ENCODE measurements around the gene PACRG. TPM values are rescaled to one million over a fixed set of nuclear protein-coding genes. Genes with fewer than 3 reads are reported as not detected.

The PACRG gene
- total and polyA plus RNA-seq, 2 donors (not counting 3 experiments of a cell fraction or from before 2014, with no cell fraction given): 0.08 TPM; not detected in 1

- CTCF ChIA-PET: no interaction called here
- H4K20me1 ChIP-seq (replicated peaks; ENCODE audit: control insufficient read depth, extremely low read depth, insufficient read depth, low read length): no peaks in the 10 kb centered on the region
- no peaks in the 10 kb centered on the region for H3K27me3 ChIP-seq (ENCODE audit: control insufficient read depth in 2 of 2, insufficient read depth in 2 of 2, low read length in 2 of 2)
- POLR2A ChIA-PET: no interaction called here
- no peak overlapping the region for H3K27ac ChIP-seq (ENCODE audit: insufficient read depth, low read depth, low read length)
- TF ChIP-seq MYC (IDR thresholded peaks at IDR 0.05; ENCODE audit: low read depth, low read length): no peak
- TF ChIP-seq CTCF (IDR thresholded peaks at IDR 0.05; ENCODE audit: extremely low read depth in 1 of 2, insufficient read depth in 1 of 2, low read depth in 1 of 2, low read length in 2 of 2): no peak
- no peak for TF ChIP-seq POLR2AphosphoS5 (IDR thresholded peaks at IDR 0.05; ENCODE audit: insufficient read depth, low read depth, low read length)
- no peak for TF ChIP-seq FOS (IDR thresholded peaks at IDR 0.05; ENCODE audit: borderline replicate concordance, insufficient read depth, low read length)
- TF ChIP-seq MAX (IDR thresholded peaks at IDR 0.05; ENCODE audit: insufficient read depth, insufficient read length): no peak
- TF ChIP-seq GATA2 (IDR thresholded peaks at IDR 0.05; ENCODE audit: insufficient read depth, insufficient read length, low read depth, low read length): no peak
- TF ChIP-seq EZH2 (IDR thresholded peaks at IDR 0.05; ENCODE audit: borderline replicate concordance, low read depth, low read length, severe bottlenecking): no peak
- TF ChIP-seq POLR2A (IDR thresholded peaks at IDR 0.05; ENCODE audit: low read depth, low read length): no peak
- H3K79me2 ChIP-seq (ENCODE audit: control insufficient read depth, insufficient read depth, low read length): no peaks in the 10 kb centered on the region
- BruUV-seq (replicated peaks): no TSS peak
- DNase-seq (ENCODE audit: low read depth, low spot score): no peak
- no peaks in the 10 kb centered on the region for H3K9me3 ChIP-seq (replicated peaks; ENCODE audit: control insufficient read depth, insufficient read depth, low read length)
- H3K9me1 ChIP-seq (replicated peaks; ENCODE audit: control insufficient read depth, extremely low read depth, insufficient read depth, low read length): no peaks in the 10 kb centered on the region
- no peak for FAIRE-seq
- peaks cover 5% of the 10 kb centered on the region for H3K4me1 ChIP-seq (ENCODE audit: control insufficient read depth, extremely low read depth, insufficient read depth, low read length)
- no peak overlapping the region for H3K4me3 ChIP-seq (replicated peaks in 1 of 3; ENCODE audit: insufficient read depth in 1 of 3, low read depth in 1 of 3, low read length in 3 of 3)
- H3K36me3 ChIP-seq (ENCODE audit: control insufficient read depth in 2 of 2, extremely low read depth in 1 of 2, insufficient read depth in 2 of 2, low read length in 2 of 2): no peaks in the 10 kb centered on the region
- no peak overlapping the region for H3K9ac ChIP-seq (replicated peaks; ENCODE audit: extremely low read depth, insufficient read depth, low read length)
- H2AFZ ChIP-seq (ENCODE audit: low read depth, low read length): no peak overlapping the region
- H3K4me2 ChIP-seq (ENCODE audit: insufficient read depth, low read length): no peak overlapping the region
- intact Hi-C loops (cut with micrococcal nuclease): no loop called here
- dilution Hi-C loops (cut with MboI; ENCODE audit: extremely low pct_ligation_motif_present, low sequenced_read_pairs): no loop called here
Observed at GRCh38 chr6:162730502-162730901, 2.7 kb downstream of the PACRG start.
